Liver (tissue), 9 donors: ENCODE data around the gene DIP2B. TPM values are rescaled to one million over a fixed set of nuclear protein-coding genes. Genes with fewer than 3 reads are reported as not detected.

Source experiments
- DNase-seq: peaks from one replicate; pipeline ENCODE4 v3.0.0-alpha.2; 2017; ENCODE audit warnings: low spot score
- H3K27ac ChIP-seq, 2 donors: one replicate each; pipeline ENCODE4 v1.7.0; 2013; ENCODE audit warnings: inconsistent platforms in 2 of 2, low read length in 2 of 2, control low read depth in 1 of 2, low read depth in 1 of 2, mild to moderate bottlenecking in 1 of 2
- H3K27me3 ChIP-seq, 4 donors: one replicate each; pipeline versions ENCODE4 v1.6.1 to v1.7.0; 2013; ENCODE audit warnings: low read length in 3 of 4, inconsistent platforms in 1 of 4, mild to moderate bottlenecking in 1 of 4, moderate library complexity in 1 of 4; ENCODE audit not compliant: control insufficient read depth in 4 of 4, insufficient read depth in 4 of 4
- H3K36me3 ChIP-seq, 4 donors: one replicate each; pipeline versions ENCODE4 v1.6.1 to v1.7.0; 2013; ENCODE audit warnings: low read length in 3 of 4, mild to moderate bottlenecking in 3 of 4, low read depth in 1 of 4, moderate library complexity in 1 of 4; ENCODE audit not compliant: control insufficient read depth in 4 of 4, insufficient read depth in 3 of 4
- H3K4me1 ChIP-seq, 4 donors: one replicate each; pipeline versions ENCODE4 v1.6.1 to v1.7.0; 2013; ENCODE audit warnings: low read length in 3 of 4, mild to moderate bottlenecking in 3 of 4, moderate library complexity in 1 of 4; ENCODE audit not compliant: control insufficient read depth in 4 of 4, insufficient read depth in 4 of 4
- H3K4me3 ChIP-seq, 3 donors: one replicate each; pipeline versions ENCODE4 v1.6.1 to v1.7.0; 2013; ENCODE audit warnings: low read length in 3 of 3, control low read depth in 1 of 3, low read depth in 1 of 3, mild to moderate bottlenecking in 1 of 3
- H3K9ac ChIP-seq, 2 donors: one replicate each; pipeline ENCODE4 v1.7.0; 2013; ENCODE audit warnings: low read length in 2 of 2, mild to moderate bottlenecking in 2 of 2, moderate library complexity in 2 of 2, control low read depth in 1 of 2, low read depth in 1 of 2
- H3K9me3 ChIP-seq, 4 donors: one replicate each; pipeline versions ENCODE4 v1.6.1 to v1.7.0; 2013; ENCODE audit warnings: low read length in 3 of 4; ENCODE audit not compliant: control insufficient read depth in 4 of 4
- ATF3 ChIP-seq: IDR thresholded peaks from 2 replicates; pipeline ENCODE4 v1.6.1; 2016; ENCODE audit warnings: antibody characterized with exemption
- CTCF ChIP-seq: fragments of 150-350 bp; IDR thresholded peaks from 2 replicates; pipeline ENCODE4 v1.5.1; 2017; ENCODE audit warnings: improper control_type of control experiment, low read depth, low read length; ENCODE audit not compliant: missing input control
- EGR1 ChIP-seq, 2 donors: IDR thresholded peaks; 2 replicates each; pipeline ENCODE4 v1.6.1; 2016 to 2018; ENCODE audit warnings: antibody characterized with exemption in 2 of 2, low read depth in 2 of 2
- FOXA1 ChIP-seq: IDR thresholded peaks from 2 replicates; pipeline ENCODE4 v1.6.1; 2016; ENCODE audit warnings: antibody characterized with exemption
- FOXA2 ChIP-seq: IDR thresholded peaks from 2 replicates; pipeline ENCODE4 v1.6.1; 2016; ENCODE audit warnings: antibody characterized with exemption
- GABPA ChIP-seq, 2 donors: IDR thresholded peaks in 1 of 2; conservative IDR thresholded peaks in 1 of 2; 2 replicates each; pipeline ENCODE4 v1.6.1; 2016; ENCODE audit warnings: antibody characterized with exemption in 2 of 2, mild to moderate bottlenecking in 1 of 2, moderate library complexity in 1 of 2
- HNF4A ChIP-seq, 2 donors: conservative IDR thresholded peaks; 2 replicates each; pipeline ENCODE4 v1.6.1; 2016; ENCODE audit warnings: antibody characterized with exemption in 2 of 2, mild to moderate bottlenecking in 2 of 2
- HNF4G ChIP-seq: IDR thresholded peaks from 2 replicates; pipeline ENCODE4 v1.6.1; 2016; ENCODE audit warnings: antibody characterized with exemption
- JUND ChIP-seq, 2 donors: IDR thresholded peaks; 2 replicates each; pipeline ENCODE4 v1.6.1; 2016; ENCODE audit warnings: antibody characterized with exemption in 2 of 2
- MAX ChIP-seq: IDR thresholded peaks from 2 replicates; pipeline ENCODE4 v1.6.1; 2016; ENCODE audit warnings: antibody characterized with exemption
- NR2F2 ChIP-seq: IDR thresholded peaks from 2 replicates; pipeline ENCODE4 v1.6.1; 2016; ENCODE audit warnings: antibody characterized with exemption
- RAD21 ChIP-seq, 2 donors: IDR thresholded peaks; 2 replicates each; pipeline ENCODE4 v1.6.1; 2016; ENCODE audit warnings: antibody characterized with exemption in 2 of 2, mild to moderate bottlenecking in 2 of 2
- REST ChIP-seq: IDR thresholded peaks from 2 replicates; pipeline ENCODE4 v1.6.1; 2016; ENCODE audit warnings: antibody characterized with exemption, mild to moderate bottlenecking
- RXRA ChIP-seq, 2 donors: IDR thresholded peaks; 2 replicates each; pipeline ENCODE4 v1.6.1; 2017 to 2018; ENCODE audit warnings: antibody characterized with exemption in 2 of 2, mild to moderate bottlenecking in 1 of 2
- SP1 ChIP-seq: IDR thresholded peaks from 2 replicates; pipeline ENCODE4 v1.6.1; 2018; ENCODE audit warnings: antibody characterized with exemption, mild to moderate bottlenecking
- TAF1 ChIP-seq: conservative IDR thresholded peaks from 2 replicates; pipeline ENCODE4 v1.6.1; 2016; ENCODE audit warnings: antibody characterized with exemption, mild to moderate bottlenecking
- YY1 ChIP-seq: IDR thresholded peaks from 2 replicates; pipeline ENCODE4 v1.6.1; 2016; ENCODE audit warnings: antibody characterized with exemption, mild to moderate bottlenecking
- ZBTB33 ChIP-seq: IDR thresholded peaks from 2 replicates; pipeline ENCODE4 v1.6.1; 2016; ENCODE audit warnings: antibody characterized with exemption
- WGBS: extraction: QIAGEN DNeasy Blood & Tissue Kit; methylation state at CpG from one replicate; pipeline ENCODE4 v1.1.7; 2013; 5-methylcytosine and 5-hydroxymethylcytosine counted together
- polyA plus RNA-seq, 2 donors: library from polyadenylated mRNA; stranded (reverse) in 1 of 2; unstranded in 1 of 2; fragments of 200-250 nt in 1 of 2; fragments of >200 nt in 1 of 2; fragmentation: Nextera tagmentation in 1 of 2; extraction: Ambion mirVana in 1 of 2; gene quantifications; one replicate each; pipeline versions ENCODE4 v1.2.1 to v1.2.3, GENCODE V29; 2013 to 2015
- total RNA-seq, 2 donors: library from RNA; depleted of rRNA; stranded (reverse); fragments of >200 nt; gene quantifications; one replicate each; pipeline ENCODE4 v1.2.3, GENCODE V29; 2014
- donor health status: healthy.
- donor health status: healthy.
- donor health status: healthy.
- donor health status: healthy.
- donor health status: healthy.

Gene DIP2B
- total and polyA plus RNA-seq, 4 donors = 4.8 to 30.7 (median 13.8) TPM

GRCh38 chr12:50786498-50787231 is 281.9 kb downstream of the DIP2B start:
- Histone ChIP-seq H3K27me3 (no peaks in the 10 kb centered on the region), H3K4me1 (no peaks in the 10 kb centered on the region), H3K9me3 (no peaks in the 10 kb centered on the region), H3K4me3 (no peak overlapping the region), H3K9ac (no peak overlapping the region), H3K27ac (no peak overlapping the region), H3K36me3 (peaks cover 0 to 3% (median 2%) of the 10 kb centered on the region in 4 donors)
- TF ChIP-seq NR2F2 (no peak), FOXA1 (no peak), GABPA (IDR thresholded peaks at IDR 0.05 in 1 of 2, conservative IDR thresholded peaks at IDR 0.05 in 1 of 2) (no peak), FOXA2 (no peak), REST (no peak), TAF1 (no peak), SP1 (no peak), ZBTB33 (no peak), CTCF (no peak), HNF4G (no peak), RAD21 (IDR thresholded peaks at IDR 0.05) (no peak), RXRA (IDR thresholded peaks at IDR 0.05) (no peak), HNF4A (conservative IDR thresholded peaks at IDR 0.05) (no peak), MAX (no peak), ATF3 (no peak), YY1 (no peak), EGR1 (IDR thresholded peaks at IDR 0.05; ENCODE audit: low read depth in 2 of 2) (no peak), JUND (IDR thresholded peaks at IDR 0.05) (no peak)
- DNase-seq = no peak
- 92% methylated on average over 3 of the region's 3 CpGs for WGBS
